Kidney (tissue), 14 donors: ENCODE results near the gene FRMD1. TPM values are rescaled to one million over a fixed set of nuclear protein-coding genes. Genes with fewer than 3 reads are reported as not detected.

ENCODE experiments used
- DNase-seq, 5 donors: peaks; one replicate each; pipeline ENCODE4 v3.0.0-alpha.2; 2013 to 2020
- FAIRE-seq: peaks from 2 replicates; lab custom pipeline; 2012; peaks lifted over from hg19 to GRCh38; lab: Jason Lieb, UNC
- H3K27ac ChIP-seq, 2 donors: one replicate each; pipeline ENCODE4 v1.7.0; 2013; ENCODE audit warnings: low read depth in 2 of 2, low read length in 2 of 2, inconsistent platforms in 1 of 2
- H3K27me3 ChIP-seq: one replicate; pipeline ENCODE4 v1.7.1; 2013; ENCODE audit warnings: low read length, inconsistent platforms; ENCODE audit not compliant: control insufficient read depth, insufficient read depth
- H3K36me3 ChIP-seq, 3 donors: one replicate each; pipeline versions ENCODE4 v1.7.0 to v1.7.1; 2013; ENCODE audit warnings: low read length in 3 of 3, control low read depth in 1 of 3, inconsistent platforms in 1 of 3; ENCODE audit not compliant: insufficient read depth in 3 of 3, control insufficient read depth in 2 of 3
- H3K4me1 ChIP-seq, 3 donors: one replicate each; pipeline versions ENCODE4 v1.7.0 to v1.7.1; 2013; ENCODE audit warnings: low read length in 3 of 3, inconsistent platforms in 1 of 3, low read depth in 1 of 3; ENCODE audit not compliant: control insufficient read depth in 2 of 3, insufficient read depth in 2 of 3
- H3K4me3 ChIP-seq, 3 donors: one replicate each; pipeline versions ENCODE4 v1.7.0 to v1.8.1; 2013; ENCODE audit warnings: low read length in 3 of 3, control low read depth in 1 of 3, inconsistent platforms in 1 of 3
- H3K9ac ChIP-seq, 3 donors: one replicate each; pipeline versions ENCODE4 v1.7.0 to v1.7.1; 2013; ENCODE audit warnings: low read length in 3 of 3, control low read depth in 1 of 3, inconsistent platforms in 1 of 3
- H3K9me3 ChIP-seq, 3 donors: one replicate each; pipeline versions ENCODE4 v1.7.0 to v1.7.1; 2013; ENCODE audit warnings: low read length in 3 of 3, control low read depth in 1 of 3, inconsistent platforms in 1 of 3; ENCODE audit not compliant: control insufficient read depth in 2 of 3, insufficient read depth in 1 of 3
- intact Hi-C: fragments of 100-400 bp; cut with DNase I; formaldehyde crosslinking; loops from one replicate; pipeline ENCODE4 v1.11.1; 2022
- polyA plus RNA-seq: library from polyadenylated mRNA; stranded (reverse); fragments of 350-450 nt; fragmentation: Illumina TruSeq; extraction: RNeasy Lipid Tissue Mini Kit (QIAGEN cat#74804); gene quantifications from one replicate; pipeline ENCODE4 v1.2.3, GENCODE V29; 2014; ENCODE audit warnings: low read depth, low replicate concordance; ENCODE audit not compliant: insufficient read depth
- total RNA-seq: library from RNA; stranded (reverse); fragmentation: NEBNext Ultra II Directional; extraction: Animal tissue kit (Norgen Biotek cat#: 25700); gene quantifications from one replicate; pipeline ENCODE4 v1.2.1, GENCODE V29; 2021
- TF ChIP-seq, protein P1 (sequence below): IDR thresholded peaks from 3 replicates; pipeline ENCODE4 v1.5.1; 2012; ENCODE audit warnings: mild to moderate bottlenecking, moderate library complexity, borderline replicate concordance; ENCODE audit not compliant: insufficient read depth; ENCODE audit errors: extremely low read depth
- donor health status: control.
- donor health status: control.
- donor health status: control.
- donor health status: control.
- donor health status: control.
- donor health status: DM: yes; HTN: yes; CAD: no.
- donor health status: Normal renal cell carcinoma (clear cell type).

Gene FRMD1
- total and polyA plus RNA-seq, 2 donors from 2014 or later, result 1.1 to 7.5 TPM

DNA sequence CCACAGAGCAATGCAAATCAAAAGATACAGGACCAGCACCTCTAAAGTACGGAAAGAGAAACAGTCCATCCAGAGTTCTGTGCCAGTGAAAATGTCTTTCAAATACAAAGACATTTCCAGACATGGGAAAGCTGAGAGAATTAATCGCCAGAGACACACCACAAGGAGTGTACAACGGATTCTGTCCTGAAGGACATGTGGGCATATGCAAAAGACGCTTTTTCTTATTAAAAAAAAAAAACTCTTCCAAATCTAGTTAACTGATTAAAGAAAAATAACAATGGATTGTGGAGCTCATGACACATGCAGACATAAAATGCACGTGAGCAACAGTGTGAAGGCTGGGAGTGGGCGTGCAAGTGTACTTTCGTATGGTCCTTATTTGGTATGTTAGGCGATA is 58.8 kb downstream of the FRMD1 start:
- Histone ChIP-seq H3K9ac (no peak overlapping the region), H3K4me1 (no peaks in the 10 kb centered on the region), H3K9me3 (no peaks in the 10 kb centered on the region), H3K4me3 (no peak overlapping the region), H3K27me3 (no peaks in the 10 kb centered on the region), H3K36me3 (no peaks in the 10 kb centered on the region), H3K27ac (no peak overlapping the region)
- DNase-seq, result no peak
- no peak for FAIRE-seq
- intact Hi-C loops, result no loop called here
- TF ChIP-seq, protein P1, sequence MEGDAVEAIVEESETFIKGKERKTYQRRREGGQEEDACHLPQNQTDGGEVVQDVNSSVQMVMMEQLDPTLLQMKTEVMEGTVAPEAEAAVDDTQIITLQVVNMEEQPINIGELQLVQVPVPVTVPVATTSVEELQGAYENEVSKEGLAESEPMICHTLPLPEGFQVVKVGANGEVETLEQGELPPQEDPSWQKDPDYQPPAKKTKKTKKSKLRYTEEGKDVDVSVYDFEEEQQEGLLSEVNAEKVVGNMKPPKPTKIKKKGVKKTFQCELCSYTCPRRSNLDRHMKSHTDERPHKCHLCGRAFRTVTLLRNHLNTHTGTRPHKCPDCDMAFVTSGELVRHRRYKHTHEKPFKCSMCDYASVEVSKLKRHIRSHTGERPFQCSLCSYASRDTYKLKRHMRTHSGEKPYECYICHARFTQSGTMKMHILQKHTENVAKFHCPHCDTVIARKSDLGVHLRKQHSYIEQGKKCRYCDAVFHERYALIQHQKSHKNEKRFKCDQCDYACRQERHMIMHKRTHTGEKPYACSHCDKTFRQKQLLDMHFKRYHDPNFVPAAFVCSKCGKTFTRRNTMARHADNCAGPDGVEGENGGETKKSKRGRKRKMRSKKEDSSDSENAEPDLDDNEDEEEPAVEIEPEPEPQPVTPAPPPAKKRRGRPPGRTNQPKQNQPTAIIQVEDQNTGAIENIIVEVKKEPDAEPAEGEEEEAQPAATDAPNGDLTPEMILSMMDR, result no peak

DNA sequence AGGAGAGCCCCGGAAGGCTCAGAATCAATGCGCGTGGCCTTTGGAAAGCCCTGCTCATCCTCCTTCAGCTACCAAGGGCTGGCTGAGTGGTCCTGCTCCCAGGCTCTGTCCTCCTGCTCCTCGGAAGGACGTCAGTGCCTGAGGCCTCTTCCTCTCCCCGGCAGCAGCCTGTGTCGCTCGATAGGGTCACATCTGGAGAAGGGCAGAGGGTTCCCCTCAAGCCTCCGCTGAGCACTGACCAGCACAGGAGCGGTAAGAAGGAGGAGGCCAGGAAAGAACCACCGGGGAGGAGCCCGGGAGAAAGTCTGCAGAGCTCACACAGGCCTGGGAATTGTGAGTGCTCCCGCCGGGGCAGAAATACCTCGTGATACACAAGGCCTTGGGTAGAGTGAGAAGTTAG is 60.3 kb downstream of the FRMD1 start:
- Histone ChIP-seq H3K27ac (no peak overlapping the region), H3K27me3 (no peaks in the 10 kb centered on the region), H3K9me3 (no peaks in the 10 kb centered on the region), H3K4me3 (no peak overlapping the region), H3K9ac (no peak overlapping the region), H3K4me1 (no peaks in the 10 kb centered on the region), H3K36me3 (no peaks in the 10 kb centered on the region)
- intact Hi-C loops, result no loop called here
- DNase-seq (peak in 1 of 5 donors; percentile 13), FAIRE-seq (no peak)
- TF ChIP-seq, protein P1, result no peak

DNA sequence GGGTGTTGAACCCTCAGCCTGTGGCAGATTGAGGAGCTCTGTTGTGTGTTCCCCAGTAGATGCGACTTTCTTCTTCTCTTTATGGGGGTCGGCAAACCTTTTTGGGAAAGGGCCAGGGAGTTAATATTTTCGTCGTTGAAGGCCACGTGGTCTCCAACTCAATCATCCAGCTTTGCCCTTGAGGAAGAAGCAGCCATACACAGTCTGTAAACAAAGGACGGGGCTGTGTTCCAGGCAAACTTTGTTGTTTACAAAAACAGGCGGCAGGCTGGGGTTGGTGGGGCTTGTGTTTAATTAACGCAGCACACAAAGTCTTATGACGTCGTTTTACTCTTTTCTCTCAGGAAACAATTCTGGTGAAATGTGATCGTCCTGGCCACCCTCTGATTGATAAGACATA is 61.4 kb downstream of the FRMD1 start:
- peak in 1 of 5 donors; percentile 11 for DNase-seq

More for the DNA sequence above, 61.4 kb downstream of the FRMD1 start:
- H3K36me3 ChIP-seq, result no peaks in the 10 kb centered on the region
- FAIRE-seq, result no peak
- no peak overlapping the region for H3K9ac ChIP-seq
- no peaks in the 10 kb centered on the region for H3K9me3 ChIP-seq
- no peaks in the 10 kb centered on the region for H3K4me1 ChIP-seq
- H3K4me3 ChIP-seq, result no peak overlapping the region
- intact Hi-C loops, result no loop called here
- TF ChIP-seq, protein P1, result no peak
- no peaks in the 10 kb centered on the region for H3K27me3 ChIP-seq
- H3K27ac ChIP-seq, result no peak overlapping the region
